ENCODE measurements around the gene INA. TPM values are rescaled to one million over a fixed set of nuclear protein-coding genes. Genes with fewer than 3 reads are reported as not detected.

The INA gene
- not detected for total RNA-seq
- total RNA-seq (2013), result not detected
- total RNA-seq, result 0 to 0.38 (median 0) reads per million in 29 experiments

DNA sequence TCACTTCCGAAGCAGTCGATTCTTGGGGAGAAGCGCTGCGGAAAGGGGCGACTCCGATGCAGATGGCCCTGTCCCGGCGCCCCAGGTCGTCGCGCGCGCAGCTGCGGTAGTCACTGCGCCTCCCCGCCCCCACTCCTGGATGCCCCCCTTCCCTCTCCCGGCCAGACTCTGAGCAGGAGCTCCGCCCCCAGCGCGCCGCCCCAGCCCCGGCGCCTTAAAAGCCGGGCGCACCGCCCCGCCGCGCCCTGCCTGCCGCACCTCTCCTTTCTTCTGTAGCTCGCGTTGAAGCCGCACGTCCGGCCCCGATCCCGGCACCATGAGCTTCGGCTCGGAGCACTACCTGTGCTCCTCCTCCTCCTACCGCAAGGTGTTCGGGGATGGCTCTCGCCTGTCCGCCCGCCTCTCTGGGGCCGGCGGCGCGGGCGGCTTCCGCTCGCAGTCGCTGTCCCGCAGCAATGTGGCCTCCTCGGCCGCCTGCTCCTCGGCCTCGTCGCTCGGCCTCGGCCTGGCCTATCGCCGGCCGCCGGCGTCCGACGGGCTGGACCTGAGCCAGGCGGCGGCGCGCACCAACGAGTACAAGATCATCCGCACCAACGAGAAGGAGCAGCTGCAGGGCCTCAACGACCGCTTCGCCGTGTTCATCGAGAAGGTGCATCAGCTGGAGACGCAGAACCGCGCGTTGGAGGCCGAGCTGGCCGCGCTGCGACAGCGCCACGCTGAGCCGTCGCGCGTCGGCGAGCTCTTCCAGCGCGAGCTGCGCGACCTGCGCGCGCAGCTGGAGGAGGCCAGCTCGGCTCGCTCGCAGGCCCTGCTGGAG, at the start of gene INA:
Gene INA, plus strand, starts transcription at position 243 of the 817 bp plus-strand sequence. Its CDS starts 74 bp downstream, at position 317.
- POLR2A ChIA-PET, result no interaction called here
- Mint-ChIP-seq H3K4me1 (peaks cover 9 to 18% (median 16%) of the 10 kb centered on the region in 3 donors), H3K36me3 (no peaks in the 10 kb centered on the region), H3K27me3 (peaks cover 52 to 66% of the 10 kb centered on the region in 2 donors), H3K9me3 (peaks cover 0 to 4% (median 4%) of the 10 kb centered on the region in 3 donors), H3K27ac (no peak within 1 kb of the TSS), H3K4me3 (peak within 1 kb of the TSS; percentile 43 to 57 (median 45))
- Histone ChIP-seq H3K9me3 (no peaks in the 10 kb centered on the region), H3K36me3 (ENCODE audit: control insufficient read depth in 2 of 2, extremely low read depth in 1 of 2, insufficient read depth in 1 of 2, low read length in 1 of 2) (no peaks in the 10 kb centered on the region), H3K27me3 (replicated peaks in 1 of 2; ENCODE audit: control insufficient read depth in 2 of 2, extremely low read depth in 1 of 2, insufficient read depth in 2 of 2, low read length in 1 of 2) (peaks cover 23 to 53% of the 10 kb centered on the region in 2 experiments), H3K4me3 (ENCODE audit: control insufficient read depth in 1 of 2, extremely low read depth in 1 of 2, low read length in 1 of 2) (peak within 1 kb of the TSS in 1 of 2 donors; percentile 68), H3K4me1 (ENCODE audit: control insufficient read depth in 1 of 2, extremely low read depth in 1 of 2, insufficient read depth in 2 of 2, low read length in 2 of 2) (peaks cover 2 to 16% of the 10 kb centered on the region in 2 experiments), H3K27ac (ENCODE audit: low read length) (no peak within 1 kb of the TSS)
- ATAC-seq (replicated peaks in 1 of 4), result peak in 3 of 4 experiments; percentile 12 to 33 (median 16)
- CTCF ChIA-PET, result no interaction called here
- 2% methylated on average over 94 of the region's 105 CpGs for WGBS (ENCODE audit: insufficient coverage)
- peak in 4 of 35 experiments; percentile 1 to 12 (median 2) for DNase-seq

DNA sequence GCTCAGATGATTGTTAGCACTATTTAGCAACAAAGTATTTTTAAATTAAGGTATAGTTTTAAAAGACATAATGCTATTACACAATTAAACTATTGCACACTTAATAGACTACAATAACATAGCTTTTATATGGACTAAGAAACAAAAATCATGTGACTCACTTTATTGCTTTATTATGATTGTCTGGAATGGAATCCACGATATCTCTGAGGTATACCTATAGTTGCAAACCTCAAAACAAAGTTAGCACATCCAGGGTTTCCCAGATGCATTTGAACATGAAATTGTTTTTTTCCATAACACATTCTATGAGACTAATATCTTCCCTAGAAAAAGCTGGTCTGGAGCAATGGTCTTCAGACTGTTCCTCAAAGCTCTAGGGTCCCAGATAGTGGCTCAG, 49.5 kb upstream of the INA start:
- WGBS (ENCODE audit: insufficient coverage), result no CpG with 5 or more reads among the region's 1 CpG
- H3K27ac Mint-ChIP-seq, result no peak overlapping the region
- POLR2A ChIA-PET, result interaction anchor here in 1 of 2 donors (0.7 kb wide), 1 partner anchor 13 kb away, joined by 3 read pairs; no protein-coding TSS in a partner anchor

DNA sequence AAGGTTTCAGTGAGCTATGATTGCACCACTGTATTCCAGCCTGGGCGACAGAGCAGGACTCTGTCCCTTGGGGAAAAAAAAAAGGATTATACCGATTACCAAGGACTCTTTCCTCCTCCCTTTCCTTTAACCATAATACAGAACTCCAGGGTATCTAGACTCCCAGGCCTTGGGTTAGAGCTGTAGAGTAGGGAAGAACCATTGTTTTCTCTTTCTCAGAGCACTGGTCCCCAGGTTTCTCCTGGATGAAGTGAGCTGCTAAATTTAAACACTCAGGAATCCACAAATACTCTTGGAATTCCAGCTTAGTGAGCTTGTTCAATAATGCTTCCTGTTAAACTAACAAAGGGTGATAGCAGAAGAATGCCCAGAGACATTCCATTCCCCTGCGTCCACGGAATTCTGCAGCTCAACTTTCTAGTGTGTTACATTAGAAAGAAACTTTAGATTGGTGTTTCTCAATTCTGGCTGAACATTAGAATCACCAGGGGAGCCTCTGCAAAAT, 45.8 kb upstream of the INA start:
- H3K27ac ChIP-seq (ENCODE audit: low read length), result no peak overlapping the region
- Mint-ChIP-seq H3K4me1 (peaks cover 0 to 2% (median 0%) of the 10 kb centered on the region in 3 donors), H3K36me3 (no peaks in the 10 kb centered on the region), H3K4me3 (no peak overlapping the region), H3K9me3 (no peaks in the 10 kb centered on the region), H3K27me3 (no peaks in the 10 kb centered on the region), H3K27ac (no peak overlapping the region)
- 100% methylated on average over 2 of the region's 4 CpGs for WGBS (ENCODE audit: insufficient coverage)
- H3K9me3 ChIP-seq, result no peaks in the 10 kb centered on the region
- no peaks in the 10 kb centered on the region for H3K36me3 ChIP-seq (ENCODE audit: control insufficient read depth in 2 of 2, extremely low read depth in 1 of 2, insufficient read depth in 1 of 2, low read length in 1 of 2)
- H3K4me3 ChIP-seq (ENCODE audit: control insufficient read depth in 1 of 2, extremely low read depth in 1 of 2, low read length in 1 of 2), result no peak overlapping the region
- no peak for ATAC-seq (replicated peaks in 1 of 4)
- H3K4me1 ChIP-seq (ENCODE audit: control insufficient read depth in 1 of 2, extremely low read depth in 1 of 2, insufficient read depth in 2 of 2, low read length in 2 of 2), result no peaks in the 10 kb centered on the region
- H3K27me3 ChIP-seq (replicated peaks in 1 of 2; ENCODE audit: control insufficient read depth in 2 of 2, extremely low read depth in 1 of 2, insufficient read depth in 2 of 2, low read length in 1 of 2), result no peaks in the 10 kb centered on the region
- no peak for DNase-seq
- ChIA-PET POLR2A (no interaction called here), CTCF (interaction anchor here (0.6 to 0.9 kb wide), 4 partner anchors 16 to 395 kb away, joined by 3 to 4 read pairs (median 4); no protein-coding TSS in a partner anchor)

More for the DNA sequence above, 49.5 kb upstream of the INA start:
- H3K27me3 Mint-ChIP-seq, result no peaks in the 10 kb centered on the region
- H3K4me3 ChIP-seq (ENCODE audit: control insufficient read depth in 1 of 2, extremely low read depth in 1 of 2, low read length in 1 of 2), result no peak overlapping the region
- no peak for ATAC-seq (replicated peaks in 1 of 4)
- no peaks in the 10 kb centered on the region for H3K36me3 ChIP-seq (ENCODE audit: control insufficient read depth in 2 of 2, extremely low read depth in 1 of 2, insufficient read depth in 1 of 2, low read length in 1 of 2)
- peaks cover 5 to 11% (median 10%) of the 10 kb centered on the region in 3 donors for H3K9me3 Mint-ChIP-seq
- peaks cover 4% of the 10 kb centered on the region for H3K36me3 Mint-ChIP-seq
- no peaks in the 10 kb centered on the region for H3K4me1 ChIP-seq (ENCODE audit: control insufficient read depth in 1 of 2, extremely low read depth in 1 of 2, insufficient read depth in 2 of 2, low read length in 2 of 2)
- no peaks in the 10 kb centered on the region for H3K9me3 ChIP-seq
- DNase-seq, result no peak
- H3K27ac ChIP-seq (ENCODE audit: low read length), result no peak overlapping the region
- no peak overlapping the region for H3K4me3 Mint-ChIP-seq
- peaks cover 0 to 2% of the 10 kb centered on the region in 2 experiments for H3K27me3 ChIP-seq (replicated peaks in 1 of 2; ENCODE audit: control insufficient read depth in 2 of 2, extremely low read depth in 1 of 2, insufficient read depth in 2 of 2, low read length in 1 of 2)
- CTCF ChIA-PET, result interaction anchor here in 1 of 2 donors (0.6 kb wide), 1 partner anchor 17 kb away, joined by 4 read pairs; no protein-coding TSS in a partner anchor
- no peaks in the 10 kb centered on the region for H3K4me1 Mint-ChIP-seq

DNA sequence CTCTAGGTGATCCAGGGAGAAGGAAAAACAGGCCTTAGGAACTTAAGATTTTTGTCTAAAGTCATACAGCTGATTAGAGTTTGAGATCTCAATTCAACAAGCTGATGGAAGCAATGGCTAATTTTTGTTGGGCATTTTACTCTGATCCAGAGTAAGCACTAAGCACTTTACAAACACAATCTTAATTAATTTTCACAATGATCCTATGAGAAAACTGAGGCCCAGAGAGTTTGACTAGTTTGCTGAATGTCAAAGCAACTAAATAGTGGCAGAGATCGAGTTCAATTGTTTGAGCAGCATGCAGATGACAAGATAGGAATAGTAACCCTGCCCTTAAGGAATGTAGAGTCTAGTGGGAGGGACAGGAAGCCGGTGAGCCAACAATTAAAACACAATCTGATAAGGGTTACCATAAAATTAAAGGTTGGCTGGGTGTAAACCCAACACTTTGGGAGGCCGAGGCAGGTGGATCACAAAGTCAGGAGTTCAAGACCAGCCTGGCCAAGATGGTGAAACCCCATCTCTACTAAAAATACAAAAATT, 44.7 kb upstream of the INA start:
- Mint-ChIP-seq H3K4me1 (peaks cover 0 to 2% (median 0%) of the 10 kb centered on the region in 3 donors), H3K27me3 (no peaks in the 10 kb centered on the region), H3K36me3 (no peaks in the 10 kb centered on the region), H3K27ac (no peak overlapping the region), H3K4me3 (no peak overlapping the region), H3K9me3 (no peaks in the 10 kb centered on the region)
- H3K27me3 ChIP-seq (replicated peaks in 1 of 2; ENCODE audit: control insufficient read depth in 2 of 2, extremely low read depth in 1 of 2, insufficient read depth in 2 of 2, low read length in 1 of 2), result no peaks in the 10 kb centered on the region
- H3K4me3 ChIP-seq (ENCODE audit: control insufficient read depth in 1 of 2, extremely low read depth in 1 of 2, low read length in 1 of 2), result no peak overlapping the region
- CTCF ChIA-PET, result no interaction called here
- DNase-seq (no peak), ATAC-seq (replicated peaks in 1 of 4) (no peak)
- H3K9me3 ChIP-seq, result no peaks in the 10 kb centered on the region
- no peak overlapping the region for H3K27ac ChIP-seq (ENCODE audit: low read length)
- H3K4me1 ChIP-seq (ENCODE audit: control insufficient read depth in 1 of 2, extremely low read depth in 1 of 2, insufficient read depth in 2 of 2, low read length in 2 of 2), result no peaks in the 10 kb centered on the region
- POLR2A ChIA-PET, result interaction anchor here in 1 of 2 donors (0.5 kb wide), 1 partner anchor 41 kb away, joined by 3 read pairs; no protein-coding TSS in a partner anchor
- H3K36me3 ChIP-seq (ENCODE audit: control insufficient read depth in 2 of 2, extremely low read depth in 1 of 2, insufficient read depth in 1 of 2, low read length in 1 of 2), result no peaks in the 10 kb centered on the region
- 83% methylated on average over 1 of the region's 3 CpGs for WGBS (ENCODE audit: insufficient coverage)

DNA sequence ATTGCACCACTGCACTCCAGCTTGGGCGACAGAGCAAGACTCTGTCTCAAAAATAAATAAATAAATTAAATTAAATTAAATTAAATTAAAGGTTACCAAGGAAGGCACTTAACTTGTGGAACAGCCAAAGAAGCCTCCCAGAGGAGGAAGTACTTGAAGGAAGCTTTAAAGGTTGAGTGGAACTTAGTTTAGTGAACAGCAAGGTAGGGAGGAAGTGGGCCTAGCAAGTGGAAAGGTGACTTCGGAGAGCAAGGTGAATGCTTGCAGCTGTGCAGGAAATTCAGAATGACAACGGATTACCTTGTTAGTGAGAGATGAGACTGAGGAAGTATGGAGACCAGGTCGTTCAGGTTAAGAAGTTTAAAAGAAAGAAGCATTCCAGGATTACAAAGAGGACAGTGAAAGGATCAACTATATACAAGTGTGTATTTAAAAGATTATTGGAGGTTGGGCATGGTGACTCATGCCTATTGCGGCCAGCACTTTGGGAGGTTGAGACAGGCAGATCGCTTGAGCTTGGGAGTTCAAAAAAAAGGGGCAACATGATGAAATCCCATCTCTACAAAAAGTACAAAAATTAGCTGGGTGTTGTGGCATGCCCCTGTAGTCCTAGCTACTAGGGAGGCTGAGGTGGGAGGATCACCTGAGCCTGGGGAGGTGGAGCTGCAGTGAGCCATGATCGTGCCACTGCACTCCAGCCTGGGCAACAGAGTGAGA, 44.0 kb upstream of the INA start:
- Mint-ChIP-seq H3K9me3 (no peaks in the 10 kb centered on the region), H3K27me3 (no peaks in the 10 kb centered on the region), H3K4me1 (peaks cover 0 to 2% (median 0%) of the 10 kb centered on the region in 3 donors), H3K36me3 (no peaks in the 10 kb centered on the region), H3K27ac (no peak overlapping the region), H3K4me3 (no peak overlapping the region)
- no peak overlapping the region for H3K4me3 ChIP-seq (ENCODE audit: control insufficient read depth in 1 of 2, extremely low read depth in 1 of 2, low read length in 1 of 2)
- 33% methylated on average over 3 of the region's 7 CpGs for WGBS (ENCODE audit: insufficient coverage)
- no peaks in the 10 kb centered on the region for H3K4me1 ChIP-seq (ENCODE audit: control insufficient read depth in 1 of 2, extremely low read depth in 1 of 2, insufficient read depth in 2 of 2, low read length in 2 of 2)
- H3K9me3 ChIP-seq, result no peaks in the 10 kb centered on the region
- H3K36me3 ChIP-seq (ENCODE audit: control insufficient read depth in 2 of 2, extremely low read depth in 1 of 2, insufficient read depth in 1 of 2, low read length in 1 of 2), result no peaks in the 10 kb centered on the region
- CTCF ChIA-PET, result no interaction called here
- POLR2A ChIA-PET, result no interaction called here
- H3K27me3 ChIP-seq (replicated peaks in 1 of 2; ENCODE audit: control insufficient read depth in 2 of 2, extremely low read depth in 1 of 2, insufficient read depth in 2 of 2, low read length in 1 of 2), result no peaks in the 10 kb centered on the region
- ATAC-seq (replicated peaks in 1 of 4), result no peak
- DNase-seq, result no peak
- H3K27ac ChIP-seq (ENCODE audit: low read length), result no peak overlapping the region

DNA sequence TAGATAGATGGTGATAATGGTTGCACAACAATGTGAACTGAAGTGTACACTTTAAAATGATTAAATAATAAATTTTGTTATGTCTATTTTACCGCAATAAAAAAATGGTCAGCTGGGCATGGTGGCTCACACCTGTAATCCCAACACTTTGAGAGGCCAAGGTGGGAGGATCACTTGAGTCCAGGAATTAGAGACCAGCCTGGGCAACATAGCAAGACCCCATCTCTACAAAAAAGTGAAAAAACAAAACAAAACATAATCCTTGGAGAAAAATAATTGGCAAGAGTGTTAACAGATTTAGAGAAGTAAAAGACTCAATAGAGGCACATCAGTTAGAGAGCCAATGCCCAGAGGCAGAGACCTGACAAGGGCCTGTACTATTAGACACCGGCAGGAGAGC, 41.2 kb upstream of the INA start:
- H3K9me3 ChIP-seq, result no peaks in the 10 kb centered on the region
- Mint-ChIP-seq H3K36me3 (no peaks in the 10 kb centered on the region), H3K27me3 (no peaks in the 10 kb centered on the region), H3K9me3 (no peaks in the 10 kb centered on the region), H3K4me3 (no peak overlapping the region), H3K27ac (no peak overlapping the region), H3K4me1 (peaks cover 6 to 9% (median 7%) of the 10 kb centered on the region in 3 donors)
- 100% methylated on average over 1 of the region's 2 CpGs for WGBS (ENCODE audit: insufficient coverage)
- ChIA-PET CTCF (no interaction called here), POLR2A (interaction anchor here in 1 of 2 donors (0.7 kb wide), 1 partner anchor 848 kb away, joined by 7 read pairs; no protein-coding TSS in a partner anchor)
- no peak overlapping the region for H3K4me3 ChIP-seq (ENCODE audit: control insufficient read depth in 1 of 2, extremely low read depth in 1 of 2, low read length in 1 of 2)
- no peak overlapping the region for H3K27ac ChIP-seq (ENCODE audit: low read length)
- ATAC-seq (replicated peaks in 1 of 4), result no peak
- peaks cover 0 to 5% of the 10 kb centered on the region in 2 experiments for H3K4me1 ChIP-seq (ENCODE audit: control insufficient read depth in 1 of 2, extremely low read depth in 1 of 2, insufficient read depth in 2 of 2, low read length in 2 of 2)
- no peaks in the 10 kb centered on the region for H3K36me3 ChIP-seq (ENCODE audit: control insufficient read depth in 2 of 2, extremely low read depth in 1 of 2, insufficient read depth in 1 of 2, low read length in 1 of 2)
- DNase-seq, result no peak
- no peaks in the 10 kb centered on the region for H3K27me3 ChIP-seq (replicated peaks in 1 of 2; ENCODE audit: control insufficient read depth in 2 of 2, extremely low read depth in 1 of 2, insufficient read depth in 2 of 2, low read length in 1 of 2)
